Ovary (tissue), 9 donors: ENCODE results near the gene TTC6. TPM values are rescaled to one million over a fixed set of nuclear protein-coding genes. Genes with fewer than 3 reads are reported as not detected.

Experiments
- DNase-seq, 5 donors: peaks; one replicate each; pipeline ENCODE4 v3.0.0-alpha.2; 2019 to 2020
- H3K27ac ChIP-seq, 2 donors: fragments of 200-600 bp; one replicate each; pipeline versions ENCODE4 v1.5.1 to v1.8.0; 2019 to 2022
- H3K27me3 ChIP-seq: fragments of 200-600 bp; one replicate; pipeline ENCODE4 v1.8.0; 2022
- H3K36me3 ChIP-seq: fragments of 200-600 bp; sonication (generic); one replicate; pipeline ENCODE4 v1.5.1; 2019
- H3K4me1 ChIP-seq: one replicate; pipeline ENCODE4 v1.8.1; 2013; ENCODE audit warnings: mild to moderate bottlenecking, moderate library complexity; ENCODE audit not compliant: insufficient read depth
- H3K4me3 ChIP-seq: fragments of 200-600 bp; sonication (generic); one replicate; pipeline ENCODE4 v1.5.1; 2017
- H3K9me3 ChIP-seq, 2 donors: fragments of 200-600 bp in 1 of 2; sonication (generic) in 1 of 2; one replicate each; pipeline versions ENCODE4 v1.5.1 to v1.8.1; 2013 to 2019; ENCODE audit warnings: mild to moderate bottlenecking in 1 of 2, moderate library complexity in 1 of 2
- CTCF ChIP-seq, 3 donors: fragments of 450-650 bp in 2 of 3; fragments of 200-600 bp in 1 of 3; IDR thresholded peaks; one replicate each; pipeline versions ENCODE4 v1.5.1 to v1.8.0; 2016 to 2022; ENCODE audit warnings: antibody characterized with exemption in 3 of 3, mild to moderate bottlenecking in 1 of 3
- EP300 ChIP-seq: sonication (generic); formaldehyde crosslinking; IDR thresholded peaks from one replicate; pipeline ENCODE4 v1.6.1; 2017; ENCODE audit warnings: antibody characterized with exemption
- POLR2A ChIP-seq: fragments of 450-650 bp; IDR thresholded peaks from one replicate; pipeline ENCODE4 v1.6.1; 2017; ENCODE audit warnings: antibody characterized with exemption, mild to moderate bottlenecking, moderate library complexity
- WGBS, 3 donors: extraction: QIAGEN DNeasy Blood & Tissue Kit in 1 of 3; methylation state at CpG; one replicate each; pipeline versions ENCODE4 v1.1.5 to v1.1.7; 2013 to 2017; 5-methylcytosine and 5-hydroxymethylcytosine counted together
- intact Hi-C, 4 donors: fragments of 100-400 bp; cut with DNase I; formaldehyde crosslinking; loops; one replicate each; pipeline versions ENCODE4 v1.11.0 to v1.15.1; 2022 to 2023
- polyA plus RNA-seq, 2 donors: library from polyadenylated mRNA; stranded (reverse); fragments of 200-250 nt in 1 of 2; fragments of 350-450 nt in 1 of 2; fragmentation: Illumina TruSeq in 1 of 2; extraction: RNeasy Lipid Tissue Mini Kit (QIAGEN cat#74804) in 1 of 2; gene quantifications; one replicate each; pipeline ENCODE4 v1.2.3, GENCODE V29; 2013 to 2014
- total RNA-seq, 7 donors: library from RNA; depleted of rRNA in 2 of 7; stranded (reverse); fragments of >200 nt in 2 of 7; fragmentation: NEBNext Ultra II Directional in 3 of 7; extraction: Animal tissue kit (Norgen Biotek cat#: 25700) in 3 of 7; gene quantifications; one replicate each; pipeline versions ENCODE4 v1.1.0 to v1.2.4, GENCODE V29; 2016 to 2023
- donor health status: DM: no; HTN: no; CAD: no; lungs with moderate emphysema.
- donor health status: DM: no; HTN: no; CAD: no.
- donor health status: Bipolar disorder and iron deficiency.
- donor health status: DM: yes; HTN: yes; CAD: no.
- donor health status: DM: no; HTN: no; CAD: no.
- donor health status: DM: yes; HTN: yes; CAD: no.

Gene TTC6
- total and polyA plus RNA-seq, 9 donors, result 0.05 to 0.92 (median 0.58) TPM; not detected in 6

DNA sequence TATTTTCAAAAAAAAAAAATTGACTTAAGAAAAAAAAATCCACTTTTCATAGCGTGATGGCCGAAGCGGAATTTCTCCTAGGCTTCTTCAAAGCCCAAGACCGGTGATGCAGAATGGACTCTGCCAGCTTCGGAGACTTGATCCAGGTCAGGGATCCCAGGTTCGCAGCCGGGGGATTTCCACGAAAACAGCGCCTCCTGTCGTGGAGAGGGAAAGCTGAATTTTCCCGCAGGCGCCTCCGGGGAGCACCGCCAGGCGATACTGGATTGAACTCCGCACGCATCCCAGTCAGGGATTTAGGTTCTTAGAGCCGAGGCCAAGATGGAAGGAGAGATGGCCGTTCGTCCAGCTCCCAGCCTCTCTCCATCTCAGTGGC is 2.1 kb downstream of the TTC6 start:
- Histone ChIP-seq H3K4me1 (peaks cover 5% of the 10 kb centered on the region), H3K36me3 (no peaks in the 10 kb centered on the region), H3K4me3 (no peak overlapping the region), H3K9me3 (no peaks in the 10 kb centered on the region), H3K27ac (no peak overlapping the region), H3K27me3 (no peaks in the 10 kb centered on the region)
- TF ChIP-seq EP300 (no peak), CTCF (IDR thresholded peaks at IDR 0.05) (no peak), POLR2A (no peak)
- 7 to 11% (median 10%) methylated on average over 20 of the region's 20 CpGs for WGBS, 3 donors
- intact Hi-C loops, result no loop called here
- no peak for DNase-seq

DNA sequence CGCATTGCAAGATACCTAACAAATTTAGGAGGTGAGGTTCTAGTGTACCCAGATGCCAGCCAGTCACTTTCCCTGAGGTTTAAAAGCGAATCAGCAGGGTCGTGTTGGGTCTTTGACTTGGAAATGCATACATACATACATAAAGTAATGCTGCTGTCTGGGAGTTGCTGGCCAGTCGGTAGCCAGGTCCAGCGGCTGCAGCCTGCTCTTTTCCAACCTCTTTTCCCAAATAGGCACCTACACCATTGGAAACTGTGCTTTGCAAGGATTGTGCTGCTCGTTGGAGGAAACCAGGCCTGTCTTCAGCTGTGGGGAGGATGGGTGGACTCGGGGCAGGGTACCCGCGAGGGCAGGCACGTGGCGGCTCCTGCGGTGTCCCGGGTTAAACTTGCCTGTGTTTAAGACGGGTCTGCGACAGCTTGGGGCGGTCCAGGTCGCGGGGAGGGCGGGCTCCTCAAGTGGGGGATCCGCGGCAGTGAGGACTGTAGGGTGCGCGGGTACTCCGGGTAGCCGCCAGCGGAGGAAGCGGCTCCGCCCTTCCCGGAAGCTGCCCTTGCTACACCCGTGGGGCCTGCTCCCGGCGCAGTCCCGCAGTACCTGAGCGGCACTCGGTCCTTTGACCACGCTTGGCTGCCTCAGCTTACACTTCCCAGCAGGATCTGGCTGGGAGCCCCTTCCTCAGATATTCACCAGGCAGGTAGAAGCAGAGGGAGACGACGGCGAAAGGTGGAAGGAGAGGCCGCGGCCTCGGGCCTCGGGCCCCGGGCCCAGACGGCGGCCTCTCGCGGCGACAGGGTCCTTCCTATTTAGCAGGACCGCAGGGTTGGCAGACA is 2.7 kb downstream of the TTC6 start:
- no peaks in the 10 kb centered on the region for H3K36me3 ChIP-seq
- H3K4me3 ChIP-seq, result no peak overlapping the region
- no peak for DNase-seq
- no peaks in the 10 kb centered on the region for H3K9me3 ChIP-seq
- intact Hi-C loops, result no loop called here
- H3K27me3 ChIP-seq, result no peaks in the 10 kb centered on the region
- peaks cover 5% of the 10 kb centered on the region for H3K4me1 ChIP-seq
- TF ChIP-seq EP300 (no peak), POLR2A (no peak), CTCF (IDR thresholded peaks at IDR 0.05) (no peak)
- WGBS, 3 donors, result 4 to 7% (median 5%) methylated on average over 44 to 50 of the region's 50 CpGs
- H3K27ac ChIP-seq, result no peak overlapping the region

- no peak for DNase-seq
- H3K27ac ChIP-seq, result no peak overlapping the region
- H3K4me3 ChIP-seq, result no peak overlapping the region
- H3K4me1 ChIP-seq, result peaks cover 5% of the 10 kb centered on the region
- H3K9me3 ChIP-seq, result no peaks in the 10 kb centered on the region
- H3K36me3 ChIP-seq, result no peaks in the 10 kb centered on the region
- 12 to 21% (median 13%) methylated on average over 36 of the region's 36 CpGs for WGBS, 3 donors
- no peaks in the 10 kb centered on the region for H3K27me3 ChIP-seq
- no peak for TF ChIP-seq CTCF (IDR thresholded peaks at IDR 0.05)
- no peak for TF ChIP-seq EP300
- TF ChIP-seq POLR2A, result no peak
- intact Hi-C loops, result no loop called here
These were observed 3.5 kb downstream of the TTC6 start for GRCh38 chr14:37598747-37599506.

DNA sequence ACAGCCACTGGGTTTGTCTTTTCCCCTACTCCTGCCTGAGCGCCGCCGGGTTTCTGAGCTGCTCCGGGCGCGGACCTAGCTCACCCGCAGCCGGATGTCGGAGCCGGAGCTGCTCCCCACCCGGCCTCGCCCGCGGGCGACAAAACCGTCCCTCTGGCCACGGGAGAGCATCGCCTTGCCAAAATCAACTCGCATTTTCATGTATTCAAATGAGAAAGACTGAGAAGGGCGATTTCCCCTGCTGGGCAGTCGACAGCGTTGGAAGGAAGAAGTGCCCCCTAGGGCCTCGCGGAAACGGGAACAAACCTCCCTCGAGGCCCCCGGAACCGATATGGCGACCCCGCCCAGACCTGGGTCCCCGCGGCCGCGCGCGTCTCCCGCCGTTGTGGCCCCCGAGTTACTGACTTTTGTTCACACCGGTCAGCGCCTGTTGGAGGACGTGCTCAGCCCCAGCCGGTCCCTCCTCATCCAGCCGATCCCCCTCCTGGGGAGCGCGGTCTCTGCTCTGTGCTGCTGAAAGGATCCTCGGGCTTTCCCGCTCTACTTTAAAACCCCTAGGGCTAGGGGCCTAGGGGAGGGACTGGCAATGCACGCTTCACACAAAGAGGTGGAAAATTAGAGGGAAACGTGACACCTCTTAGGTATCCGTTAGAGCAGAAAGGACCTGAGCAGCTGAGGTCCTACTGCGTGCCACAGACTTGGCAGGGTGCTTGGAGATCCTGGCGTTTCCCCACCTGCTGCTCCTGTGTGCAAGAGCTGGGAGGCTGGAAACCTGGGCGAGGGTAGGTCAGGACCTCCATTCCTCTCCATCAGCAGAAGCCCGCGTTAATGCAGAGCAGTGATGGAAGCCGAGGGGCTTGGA is 4.3 kb downstream of the TTC6 start:
- Histone ChIP-seq H3K27ac (no peak overlapping the region), H3K4me1 (peaks cover 5% of the 10 kb centered on the region), H3K4me3 (no peak overlapping the region), H3K36me3 (no peaks in the 10 kb centered on the region), H3K9me3 (no peaks in the 10 kb centered on the region), H3K27me3 (no peaks in the 10 kb centered on the region)
- no peak for DNase-seq
- intact Hi-C loops, result no loop called here
- no peak for TF ChIP-seq POLR2A
- no peak for TF ChIP-seq CTCF (IDR thresholded peaks at IDR 0.05)
- no peak for TF ChIP-seq EP300
- 2 to 6% (median 4%) methylated on average over 57 of the region's 57 CpGs for WGBS, 3 donors
